HepG2 (cell line): ENCODE results near the gene APOM. TPM values are rescaled to one million over a fixed set of nuclear protein-coding genes. Genes with fewer than 3 reads are reported as not detected.

Experiments
- ARNTL ChIP-seq: sonication (generic); formaldehyde crosslinking; IDR thresholded peaks from 2 replicates; pipeline ENCODE4 v1.4.0; 2020; ENCODE audit warnings: mild to moderate bottlenecking, missing genetic modification reagents
- CHD4 ChIP-seq: fragments of 200-600 bp; sonication (generic); IDR thresholded peaks from 2 replicates; pipeline ENCODE4 v1.7.0; 2017; ENCODE audit warnings: mild to moderate bottlenecking, low read length, borderline replicate concordance
- HHEX ChIP-seq: IDR thresholded peaks from 2 replicates; pipeline ENCODE4 v1.6.1; 2016; ENCODE audit warnings: control low read depth
- HNF4A ChIP-seq: sonication (generic); formaldehyde crosslinking; IDR thresholded peaks from 2 replicates; pipeline ENCODE4 v1.4.0; 2020; ENCODE audit warnings: missing genetic modification reagents
- HNF4G ChIP-seq, 2 experiments: sonication (generic) in 1 of 2; formaldehyde crosslinking in 1 of 2; IDR thresholded peaks; 2 replicates each; pipeline versions ENCODE4 v1.4.0 to v1.6.1; 2011 to 2020; ENCODE audit warnings: borderline replicate concordance in 2 of 2, low read depth in 2 of 2, mild to moderate bottlenecking in 2 of 2, low read length in 1 of 2, missing genetic modification reagents in 1 of 2, moderate library complexity in 1 of 2
- ISL2 ChIP-seq: sonication (generic); formaldehyde crosslinking; IDR thresholded peaks from 2 replicates; pipeline ENCODE4 v1.5.0; 2020; ENCODE audit warnings: missing genetic modification reagents
- JDP2 ChIP-seq: sonication (generic); formaldehyde crosslinking; IDR thresholded peaks from 2 replicates; pipeline ENCODE4 v1.8.1; 2022; ENCODE audit warnings: missing genetic modification reagents, borderline replicate concordance
- MEIS1 ChIP-seq: sonication (generic); formaldehyde crosslinking; IDR thresholded peaks from 2 replicates; pipeline ENCODE4 v1.9.0; 2021; ENCODE audit warnings: mild to moderate bottlenecking, missing genetic modification reagents, moderate library complexity, borderline replicate concordance
- SALL1 ChIP-seq: sonication (generic); formaldehyde crosslinking; IDR thresholded peaks from 2 replicates; pipeline ENCODE4 v1.8.0; 2022; ENCODE audit warnings: mild to moderate bottlenecking, missing genetic modification reagents
- SIN3B ChIP-seq: fragments of 150-350 bp; IDR thresholded peaks from 2 replicates; pipeline ENCODE4 v1.6.1; 2014; ENCODE audit warnings: low read length
- ZNF121 ChIP-seq: sonication (generic); formaldehyde crosslinking; IDR thresholded peaks from 2 replicates; pipeline ENCODE4 v1.5.0; 2020; ENCODE audit warnings: mild to moderate bottlenecking, missing genetic modification reagents
- ZNF160 ChIP-seq: sonication (generic); formaldehyde crosslinking; IDR thresholded peaks from 2 replicates; pipeline ENCODE4 v1.8.0; 2022; ENCODE audit warnings: mild to moderate bottlenecking, inconsistent platforms, missing genetic modification reagents
- ZNF276 ChIP-seq: sonication (generic); formaldehyde crosslinking; IDR thresholded peaks from 2 replicates; pipeline ENCODE4 v1.4.0; 2020; ENCODE audit warnings: mild to moderate bottlenecking, low read depth, missing genetic modification reagents
- ZNF569 ChIP-seq: sonication (generic); formaldehyde crosslinking; IDR thresholded peaks from 2 replicates; pipeline ENCODE4 v1.5.0; 2020; ENCODE audit warnings: mild to moderate bottlenecking, missing genetic modification reagents, moderate library complexity, borderline replicate concordance
- ZNF570 ChIP-seq: sonication (generic); formaldehyde crosslinking; IDR thresholded peaks from 2 replicates; pipeline ENCODE4 v1.4.0; 2020; ENCODE audit warnings: mild to moderate bottlenecking, missing genetic modification reagents, borderline replicate concordance
- ZNF574 ChIP-seq: sonication (generic); formaldehyde crosslinking; IDR thresholded peaks from 2 replicates; pipeline ENCODE4 v1.4.0; 2020; ENCODE audit warnings: missing genetic modification reagents
- ZNF652 ChIP-seq: IDR thresholded peaks from 2 replicates; pipeline ENCODE4 v1.6.1; 2016; ENCODE audit warnings: low read depth, borderline replicate concordance
- ZNF776 ChIP-seq: sonication (generic); formaldehyde crosslinking; IDR thresholded peaks from 2 replicates; pipeline ENCODE4 v1.4.0; 2020; ENCODE audit warnings: mild to moderate bottlenecking, missing genetic modification reagents
- ZNF790 ChIP-seq: sonication (generic); formaldehyde crosslinking; IDR thresholded peaks from 2 replicates; pipeline ENCODE4 v1.8.0; 2022; ENCODE audit warnings: missing genetic modification reagents, mild to moderate bottlenecking, borderline replicate concordance
- ZNF850 ChIP-seq: sonication (generic); formaldehyde crosslinking; conservative IDR thresholded peaks from 2 replicates; pipeline ENCODE4 v1.9.0; 2021; ENCODE audit warnings: mild to moderate bottlenecking, missing genetic modification reagents
- ZSCAN29 ChIP-seq: sonication (generic); formaldehyde crosslinking; conservative IDR thresholded peaks from 2 replicates; pipeline ENCODE4 v1.4.0; 2020; ENCODE audit warnings: mild to moderate bottlenecking, missing genetic modification reagents
- polyA plus RNA-seq, 8 experiments: library from polyadenylated mRNA; depleted of rRNA in 3 of 8; stranded (reverse) in 7 of 8; unstranded in 1 of 8; fragments of >200 nt; fragmentation: Illumina TruSeq in 4 of 8; extraction: Trizol in 4 of 8; gene quantifications; 2 replicates each; pipeline versions ENCODE4 v1.2.1 to v1.2.3, GENCODE V29; 2011 to 2016; ENCODE audit warnings: low read depth in 4 of 8, missing spikeins in 1 of 8, mixed read lengths in 1 of 8; ENCODE audit not compliant: insufficient read depth in 1 of 8
- total RNA-seq, 5 experiments: library from RNA; depleted of rRNA; stranded (reverse); fragments of >200 nt; fragmentation: Illumina TruSeq; extraction: Trizol; gene quantifications; 2 replicates each; pipeline ENCODE4 v1.2.3, GENCODE V29; 2016; ENCODE audit warnings: low read depth in 1 of 5
- TF ChIP-seq, protein P1 (sequence below): sonication (generic); formaldehyde crosslinking; IDR thresholded peaks from 2 replicates; pipeline ENCODE4 v1.4.0; 2020; ENCODE audit warnings: missing genetic modification reagents

Gene APOM
- total and polyA plus RNA-seq, 2 of the 13 experiments (the other 11 are each of a cell fraction or from before 2014, with no cell fraction given), result 98.2 to 1,140 TPM

GRCh38 chr6:31654574-31655348 is 933 bp upstream of the APOM start (continued):
- TF ChIP-seq, protein P1, sequence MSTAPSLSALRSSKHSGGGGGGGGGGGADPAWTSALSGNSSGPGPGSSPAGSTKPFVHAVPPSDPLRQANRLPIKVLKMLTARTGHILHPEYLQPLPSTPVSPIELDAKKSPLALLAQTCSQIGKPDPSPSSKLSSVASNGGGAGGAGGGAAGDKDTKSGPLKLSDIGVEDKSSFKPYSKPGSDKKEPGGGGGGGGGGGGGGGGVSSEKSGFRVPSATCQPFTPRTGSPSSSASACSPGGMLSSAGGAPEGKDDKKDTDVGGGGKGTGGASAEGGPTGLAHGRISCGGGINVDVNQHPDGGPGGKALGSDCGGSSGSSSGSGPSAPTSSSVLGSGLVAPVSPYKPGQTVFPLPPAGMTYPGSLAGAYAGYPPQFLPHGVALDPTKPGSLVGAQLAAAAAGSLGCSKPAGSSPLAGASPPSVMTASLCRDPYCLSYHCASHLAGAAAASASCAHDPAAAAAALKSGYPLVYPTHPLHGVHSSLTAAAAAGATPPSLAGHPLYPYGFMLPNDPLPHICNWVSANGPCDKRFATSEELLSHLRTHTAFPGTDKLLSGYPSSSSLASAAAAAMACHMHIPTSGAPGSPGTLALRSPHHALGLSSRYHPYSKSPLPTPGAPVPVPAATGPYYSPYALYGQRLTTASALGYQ, result 0 out of 2 replicates have a peak, but pooled peaks have one; percentile 39
- 0 out of 2 replicates have a peak, but pooled peaks have one; percentile 22 for TF ChIP-seq HNF4A (CRISPR knock-in tag)
- TF ChIP-seq ZNF276 (CRISPR knock-in tag), result 0 out of 2 replicates have a peak, but pooled peaks have one; percentile 47
- no peak for TF ChIP-seq ZNF776 (CRISPR knock-in tag)
- 0 out of 2 replicates have a peak, but pooled peaks have one; percentile 0 for TF ChIP-seq ZSCAN29 (CRISPR knock-in tag)
- peak; percentile 23; the same call in 1 of the 2 replicates for TF ChIP-seq CHD4
- no peak for TF ChIP-seq ZNF160
- TF ChIP-seq SIN3B, result no peak
- TF ChIP-seq HHEX (CRISPR knock-in tag), result 0 out of 2 replicates have a peak, but pooled peaks have one; percentile 28
- TF ChIP-seq ZNF570 (CRISPR knock-in tag), result no peak
- TF ChIP-seq ZNF121 (CRISPR knock-in tag), result 0 out of 2 replicates have a peak, but pooled peaks have one; percentile 17
- TF ChIP-seq ZNF569, result peak; percentile 32; the same call in 1 of the 2 replicates
- 0 out of 2 replicates have a peak, but pooled peaks have one; percentile 29 for TF ChIP-seq ISL2 (CRISPR knock-in tag)
- TF ChIP-seq HNF4G (IDR thresholded peaks at IDR 0.05; ENCODE audit: borderline replicate concordance, low read depth, low read length), result 0 out of 2 replicates have a peak, but pooled peaks have one; percentile 25
- TF ChIP-seq HNF4G (CRISPR knock-in tag; IDR thresholded peaks at IDR 0.05; ENCODE audit: borderline replicate concordance, low read depth), result no peak
- 0 out of 2 replicates have a peak, but pooled peaks have one; percentile 15 for TF ChIP-seq ZNF850 (CRISPR knock-in tag)
- TF ChIP-seq ZNF790 (CRISPR knock-in tag), result 0 out of 2 replicates have a peak, but pooled peaks have one; percentile 10
- peak; percentile 26; the same call in 1 of the 2 replicates for TF ChIP-seq SALL1 (CRISPR knock-in tag)
- TF ChIP-seq MEIS1 (CRISPR knock-in tag), result 0 out of 2 replicates have a peak, but pooled peaks have one; percentile 13
- TF ChIP-seq ZNF574 (CRISPR knock-in tag), result no peak
- 0 out of 2 replicates have a peak, but pooled peaks have one; percentile 4 for TF ChIP-seq ARNTL (CRISPR knock-in tag)
- TF ChIP-seq ZNF652 (CRISPR knock-in tag), result no peak
- TF ChIP-seq JDP2 (CRISPR knock-in tag), result no peak
